ENCODE measurements around the gene MIA2. TPM values are rescaled to one million over a fixed set of nuclear protein-coding genes. Genes with fewer than 3 reads are reported as not detected.
"Not testable (repeated sequence)": the region's sequence is repeated elsewhere in the genome, so short reads cannot be mapped to it uniquely, and the experiment has no call there.

The MIA2 gene
- total RNA-seq, 1 donor from 2014 or later: 27.3 TPM

- H3K9me3 Mint-ChIP-seq (ENCODE audit: low read depth): peaks cover 13% of the 10 kb centered on the region
- H3K4me1 Mint-ChIP-seq (ENCODE audit: low read depth): no peaks in the 10 kb centered on the region
- TF ChIP-seq CTCF (IDR thresholded peaks at IDR 0.05): no peak
- no peak for DNase-seq (ENCODE audit: low spot score)
- no peak overlapping the region for H3K27ac Mint-ChIP-seq (ENCODE audit: unreplicated experiment)
- peaks cover 28% of the 10 kb centered on the region for H3K36me3 Mint-ChIP-seq (ENCODE audit: low read depth)
- no peak overlapping the region for H3K4me3 Mint-ChIP-seq (ENCODE audit: unreplicated experiment)
- H3K27me3 Mint-ChIP-seq (ENCODE audit: low read depth): no peaks in the 10 kb centered on the region
Measured at GRCh38 chr14:39350866-39351265, 117.2 kb downstream of the MIA2 start.

GRCh38 chr14:39351708-39352107, 118.0 kb downstream of the MIA2 start:
- Mint-ChIP-seq H3K27ac (ENCODE audit: unreplicated experiment) (no peak overlapping the region), H3K4me3 (ENCODE audit: unreplicated experiment) (no peak overlapping the region), H3K9me3 (ENCODE audit: low read depth) (peaks cover 13% of the 10 kb centered on the region), H3K4me1 (ENCODE audit: low read depth) (no peaks in the 10 kb centered on the region), H3K27me3 (ENCODE audit: low read depth) (no peaks in the 10 kb centered on the region), H3K36me3 (ENCODE audit: low read depth) (peaks cover 24% of the 10 kb centered on the region)
- TF ChIP-seq CTCF (IDR thresholded peaks at IDR 0.05): no peak
- DNase-seq (ENCODE audit: low spot score): no peak

- H3K4me1 Mint-ChIP-seq (ENCODE audit: low read depth); H3K27ac Mint-ChIP-seq (ENCODE audit: unreplicated experiment); DNase-seq (ENCODE audit: low spot score); H3K27me3 Mint-ChIP-seq (ENCODE audit: low read depth); H3K4me3 Mint-ChIP-seq (ENCODE audit: unreplicated experiment); H3K9me3 Mint-ChIP-seq (ENCODE audit: low read depth): not testable (repeated sequence)
- peaks cover 19% of the 10 kb centered on the region for H3K36me3 Mint-ChIP-seq (ENCODE audit: low read depth)
Measured at GRCh38 chr14:39359069-39359468, 125.4 kb downstream of the MIA2 start.

GRCh38 chr14:39360316-39360715, 126.6 kb downstream of the MIA2 start:
- H3K9me3 Mint-ChIP-seq (ENCODE audit: low read depth): peaks cover 11% of the 10 kb centered on the region
- peaks cover 5% of the 10 kb centered on the region for H3K4me1 Mint-ChIP-seq (ENCODE audit: low read depth)
- TF ChIP-seq CTCF (IDR thresholded peaks at IDR 0.05): no peak
- H3K36me3 Mint-ChIP-seq (ENCODE audit: low read depth): peaks cover 21% of the 10 kb centered on the region
- DNase-seq (ENCODE audit: low spot score): no peak
- H3K27ac Mint-ChIP-seq (ENCODE audit: unreplicated experiment): no peak overlapping the region
- H3K27me3 Mint-ChIP-seq (ENCODE audit: low read depth): no peaks in the 10 kb centered on the region
- no peak overlapping the region for H3K4me3 Mint-ChIP-seq (ENCODE audit: unreplicated experiment)

- H3K4me1 Mint-ChIP-seq (ENCODE audit: low read depth); DNase-seq (ENCODE audit: low spot score); H3K27me3 Mint-ChIP-seq (ENCODE audit: low read depth); H3K27ac Mint-ChIP-seq (ENCODE audit: unreplicated experiment); H3K4me3 Mint-ChIP-seq (ENCODE audit: unreplicated experiment): not testable (repeated sequence)
- H3K9me3 Mint-ChIP-seq (ENCODE audit: low read depth): peaks cover 13% of the 10 kb centered on the region
- H3K36me3 Mint-ChIP-seq (ENCODE audit: low read depth): peaks cover 23% of the 10 kb centered on the region
Measured at GRCh38 chr14:39361556-39361955, 127.8 kb downstream of the MIA2 start.

GRCh38 chr14:39364509-39364908, 130.8 kb downstream of the MIA2 start:
- no peak overlapping the region for H3K4me3 Mint-ChIP-seq (ENCODE audit: unreplicated experiment)
- peaks cover 26% of the 10 kb centered on the region for H3K4me1 Mint-ChIP-seq (ENCODE audit: low read depth)
- H3K27me3 Mint-ChIP-seq (ENCODE audit: low read depth): no peaks in the 10 kb centered on the region
- H3K27ac Mint-ChIP-seq (ENCODE audit: unreplicated experiment): no peak overlapping the region
- DNase-seq (ENCODE audit: low spot score): no peak
- peaks cover 13% of the 10 kb centered on the region for H3K9me3 Mint-ChIP-seq (ENCODE audit: low read depth)
- H3K36me3 Mint-ChIP-seq (ENCODE audit: low read depth): peaks cover 18% of the 10 kb centered on the region
- no peak for TF ChIP-seq CTCF (IDR thresholded peaks at IDR 0.05)
